ENCODE results near the gene S100Z.
"Not testable (repeated sequence)": the region's sequence is repeated elsewhere in the genome, so short reads cannot be mapped to it uniquely, and the experiment has no call there.

Gene S100Z

GRCh38 chr5:76805821-76806505, 43.9 kb upstream of the S100Z start:
- Histone ChIP-seq H3K4me3 (ENCODE audit: low read depth, low read length) (no peak overlapping the region), H3K27me3 (ENCODE audit: insufficient read depth, low read depth, severe bottlenecking) (no peaks in the 10 kb centered on the region), H3K9me3 (ENCODE audit: severe bottlenecking) (peaks cover 2% of the 10 kb centered on the region), H3K36me3 (no peaks in the 10 kb centered on the region), H3K27ac (no peak overlapping the region)
- TF ChIP-seq, protein P1, sequence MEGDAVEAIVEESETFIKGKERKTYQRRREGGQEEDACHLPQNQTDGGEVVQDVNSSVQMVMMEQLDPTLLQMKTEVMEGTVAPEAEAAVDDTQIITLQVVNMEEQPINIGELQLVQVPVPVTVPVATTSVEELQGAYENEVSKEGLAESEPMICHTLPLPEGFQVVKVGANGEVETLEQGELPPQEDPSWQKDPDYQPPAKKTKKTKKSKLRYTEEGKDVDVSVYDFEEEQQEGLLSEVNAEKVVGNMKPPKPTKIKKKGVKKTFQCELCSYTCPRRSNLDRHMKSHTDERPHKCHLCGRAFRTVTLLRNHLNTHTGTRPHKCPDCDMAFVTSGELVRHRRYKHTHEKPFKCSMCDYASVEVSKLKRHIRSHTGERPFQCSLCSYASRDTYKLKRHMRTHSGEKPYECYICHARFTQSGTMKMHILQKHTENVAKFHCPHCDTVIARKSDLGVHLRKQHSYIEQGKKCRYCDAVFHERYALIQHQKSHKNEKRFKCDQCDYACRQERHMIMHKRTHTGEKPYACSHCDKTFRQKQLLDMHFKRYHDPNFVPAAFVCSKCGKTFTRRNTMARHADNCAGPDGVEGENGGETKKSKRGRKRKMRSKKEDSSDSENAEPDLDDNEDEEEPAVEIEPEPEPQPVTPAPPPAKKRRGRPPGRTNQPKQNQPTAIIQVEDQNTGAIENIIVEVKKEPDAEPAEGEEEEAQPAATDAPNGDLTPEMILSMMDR (IDR thresholded peaks at IDR 0.05; ENCODE audit: low read depth, low read length) = no peak
- DNase-seq = no peak

DNA sequence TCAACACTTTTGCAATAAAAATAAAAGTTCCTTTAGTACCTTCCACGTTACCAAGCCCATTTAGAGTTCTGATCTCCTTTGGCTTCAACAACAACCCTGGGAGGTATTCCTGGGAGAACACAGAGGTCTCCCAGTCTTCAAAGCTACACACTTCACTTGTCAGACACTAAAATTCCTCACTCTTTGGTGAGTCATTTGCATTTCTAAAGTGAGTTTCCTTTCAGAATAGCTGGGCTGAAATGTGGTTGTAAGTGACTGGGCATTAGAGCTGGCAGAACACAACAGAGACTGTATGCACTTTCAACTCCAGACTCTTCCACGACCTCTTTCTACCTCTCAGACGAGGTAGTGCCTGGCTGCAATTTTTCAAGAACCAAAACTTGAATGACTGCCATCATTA, 42.5 kb upstream of the S100Z start:
- TF ChIP-seq, protein P1 (IDR thresholded peaks at IDR 0.05; ENCODE audit: low read depth, low read length) = no peak
- Histone ChIP-seq H3K4me3 (ENCODE audit: low read depth, low read length) (no peak overlapping the region), H3K9me3 (ENCODE audit: severe bottlenecking) (peaks cover 5% of the 10 kb centered on the region), H3K36me3 (no peaks in the 10 kb centered on the region), H3K27me3 (ENCODE audit: insufficient read depth, low read depth, severe bottlenecking) (no peaks in the 10 kb centered on the region), H3K27ac (no peak overlapping the region)
- no peak for DNase-seq

GRCh38 chr5:76808141-76808691, 41.6 kb upstream of the S100Z start:
- Histone ChIP-seq H3K27ac (no peak overlapping the region), H3K27me3 (ENCODE audit: insufficient read depth, low read depth, severe bottlenecking) (no peaks in the 10 kb centered on the region), H3K4me3 (ENCODE audit: low read depth, low read length) (no peak overlapping the region), H3K36me3 (no peaks in the 10 kb centered on the region), H3K9me3 (ENCODE audit: severe bottlenecking) (peaks cover 5% of the 10 kb centered on the region)
- TF ChIP-seq, protein P1 (IDR thresholded peaks at IDR 0.05; ENCODE audit: low read depth, low read length) = no peak
- DNase-seq = no peak

DNA sequence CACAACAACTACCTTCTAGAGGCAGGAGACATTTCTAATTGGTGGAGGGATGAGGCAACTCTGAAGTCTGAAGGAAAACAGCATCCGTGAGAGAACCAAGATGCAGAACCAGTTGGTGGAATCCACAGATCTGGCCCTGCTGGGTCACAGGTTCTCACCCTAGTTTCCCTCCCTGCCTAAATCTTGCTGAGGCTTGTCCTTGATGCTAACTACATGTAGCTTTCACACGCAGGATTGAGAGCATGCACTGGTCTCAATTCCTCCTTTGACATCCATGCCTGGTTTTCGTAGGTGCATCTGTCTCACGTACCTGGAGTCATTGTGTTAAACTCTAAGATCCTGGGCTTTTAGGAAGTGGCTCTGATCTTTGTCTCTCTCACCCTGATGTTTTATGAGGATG, 40.7 kb upstream of the S100Z start:
- Histone ChIP-seq H3K27me3 (ENCODE audit: insufficient read depth, low read depth, severe bottlenecking) (no peaks in the 10 kb centered on the region), H3K27ac (no peak overlapping the region), H3K4me3 (ENCODE audit: low read depth, low read length) (no peak overlapping the region), H3K9me3 (ENCODE audit: severe bottlenecking) (peaks cover 5% of the 10 kb centered on the region), H3K36me3 (no peaks in the 10 kb centered on the region)
- TF ChIP-seq, protein P1 (IDR thresholded peaks at IDR 0.05; ENCODE audit: low read depth, low read length) = no peak
- no peak for DNase-seq

DNA sequence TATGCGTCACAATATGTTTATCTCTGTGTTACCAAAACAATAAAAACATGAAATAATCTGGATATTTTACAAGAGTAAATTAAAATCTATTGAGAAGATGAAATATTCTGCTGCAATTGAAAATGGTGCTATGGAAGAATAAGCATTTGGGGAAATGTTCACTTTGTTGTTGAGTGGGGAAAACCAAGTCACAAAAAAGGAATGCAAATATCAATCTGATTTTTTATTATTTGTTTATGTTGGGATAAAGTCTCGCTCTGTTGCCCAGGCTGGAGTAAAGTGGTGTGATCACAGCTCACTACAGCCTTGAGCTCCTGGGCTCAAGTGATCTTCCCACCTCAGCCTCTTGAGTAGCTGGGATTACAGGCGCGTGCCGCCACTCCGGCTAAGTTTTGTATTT, 39.6 kb upstream of the S100Z start:
- H3K36me3 ChIP-seq = no peaks in the 10 kb centered on the region
- no peaks in the 10 kb centered on the region for H3K27me3 ChIP-seq (ENCODE audit: insufficient read depth, low read depth, severe bottlenecking)
- no peak overlapping the region for H3K27ac ChIP-seq
- TF ChIP-seq, protein P1 (IDR thresholded peaks at IDR 0.05; ENCODE audit: low read depth, low read length) = no peak
- no peak overlapping the region for H3K4me3 ChIP-seq (ENCODE audit: low read depth, low read length)
- no peak for DNase-seq
- H3K9me3 ChIP-seq (ENCODE audit: severe bottlenecking) = peaks cover 5% of the 10 kb centered on the region

GRCh38 chr5:76811214-76811613, 38.6 kb upstream of the S100Z start:
- Histone ChIP-seq H3K27me3 (ENCODE audit: insufficient read depth, low read depth, severe bottlenecking) (no peaks in the 10 kb centered on the region), H3K9me3 (ENCODE audit: severe bottlenecking) (peaks cover 5% of the 10 kb centered on the region), H3K27ac (no peak overlapping the region), H3K4me3 (ENCODE audit: low read depth, low read length) (no peak overlapping the region), H3K36me3 (no peaks in the 10 kb centered on the region)
- TF ChIP-seq, protein P1 (IDR thresholded peaks at IDR 0.05; ENCODE audit: low read depth, low read length) = no peak
- DNase-seq = no peak

DNA sequence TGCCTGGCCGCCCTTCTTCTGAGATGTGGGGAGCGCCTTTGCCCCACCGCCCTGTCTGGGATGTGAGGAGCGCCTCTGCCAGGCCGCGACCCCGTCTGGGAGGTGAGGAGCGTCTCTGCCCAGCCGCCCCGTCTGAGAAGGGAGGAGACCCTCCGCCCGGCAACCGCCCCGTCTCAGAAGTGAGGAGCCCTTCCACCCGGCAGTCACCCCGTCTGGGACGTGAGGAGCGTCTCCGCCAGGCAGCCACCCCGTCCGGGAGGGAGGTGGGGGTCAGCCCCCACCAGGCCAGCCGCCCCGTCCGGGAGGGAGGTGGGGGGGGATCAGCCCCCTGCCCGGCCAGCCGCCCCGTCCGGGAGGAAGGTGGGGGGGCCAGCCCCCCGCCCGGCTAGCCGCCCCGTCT, 37.6 kb upstream of the S100Z start:
- DNase-seq; H3K9me3 ChIP-seq (ENCODE audit: severe bottlenecking); H3K4me3 ChIP-seq (ENCODE audit: low read depth, low read length); H3K27me3 ChIP-seq (ENCODE audit: insufficient read depth, low read depth, severe bottlenecking); H3K27ac ChIP-seq; H3K36me3 ChIP-seq: not testable (repeated sequence)
